ENCODE results near the gene ZNF862. TPM values are rescaled to one million over a fixed set of nuclear protein-coding genes. Genes with fewer than 3 reads are reported as not detected.

ZNF862 gene
- total RNA-seq, 1 experiment from 2014 or later, result 3.6 TPM

DNA sequence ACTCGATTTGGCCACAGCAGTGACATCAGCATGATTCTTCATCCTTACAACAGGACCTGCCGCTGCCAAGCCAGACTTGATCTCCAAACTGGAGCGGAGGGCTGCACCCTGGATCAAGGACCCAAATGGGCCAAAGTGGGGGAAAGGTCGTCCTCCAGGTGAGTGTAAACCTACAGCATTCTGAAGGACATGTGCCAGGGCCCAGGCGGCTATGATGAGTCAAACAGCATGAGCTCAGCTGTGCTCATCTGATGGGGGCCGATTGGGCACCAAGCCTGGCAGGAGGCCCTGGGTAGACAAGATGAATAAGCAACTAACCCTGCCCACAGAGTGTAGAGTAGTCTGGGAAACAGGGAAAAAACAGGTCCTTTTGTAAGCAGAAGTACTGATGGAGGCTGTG, 21.2 kb downstream of the ZNF862 start (continued):
- TF ChIP-seq ATF1 (CRISPR knock-in tag; IDR thresholded peaks at IDR 0.05) (no peak), ETV6 (CRISPR knock-in tag; IDR thresholded peaks at IDR 0.05) (no peak), CREB1 (CRISPR knock-in tag; IDR thresholded peaks at IDR 0.05) (no peak), ZNF671 (CRISPR knock-in tag; IDR thresholded peaks at IDR 0.05) (no peak), MYBL2 (CRISPR knock-in tag; IDR thresholded peaks at IDR 0.05) (no peak), GRHL2 (CRISPR knock-in tag; IDR thresholded peaks at IDR 0.05; ENCODE audit: insufficient replicate concordance, severe bottlenecking) (no peak), GABPB1 (CRISPR knock-in tag; IDR thresholded peaks at IDR 0.05) (no peak)
- TF ChIP-seq, protein P1, sequence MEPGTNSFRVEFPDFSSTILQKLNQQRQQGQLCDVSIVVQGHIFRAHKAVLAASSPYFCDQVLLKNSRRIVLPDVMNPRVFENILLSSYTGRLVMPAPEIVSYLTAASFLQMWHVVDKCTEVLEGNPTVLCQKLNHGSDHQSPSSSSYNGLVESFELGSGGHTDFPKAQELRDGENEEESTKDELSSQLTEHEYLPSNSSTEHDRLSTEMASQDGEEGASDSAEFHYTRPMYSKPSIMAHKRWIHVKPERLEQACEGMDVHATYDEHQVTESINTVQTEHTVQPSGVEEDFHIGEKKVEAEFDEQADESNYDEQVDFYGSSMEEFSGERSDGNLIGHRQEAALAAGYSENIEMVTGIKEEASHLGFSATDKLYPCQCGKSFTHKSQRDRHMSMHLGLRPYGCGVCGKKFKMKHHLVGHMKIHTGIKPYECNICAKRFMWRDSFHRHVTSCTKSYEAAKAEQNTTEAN (CRISPR knock-in tag; IDR thresholded peaks at IDR 0.05), result no peak

DNA sequence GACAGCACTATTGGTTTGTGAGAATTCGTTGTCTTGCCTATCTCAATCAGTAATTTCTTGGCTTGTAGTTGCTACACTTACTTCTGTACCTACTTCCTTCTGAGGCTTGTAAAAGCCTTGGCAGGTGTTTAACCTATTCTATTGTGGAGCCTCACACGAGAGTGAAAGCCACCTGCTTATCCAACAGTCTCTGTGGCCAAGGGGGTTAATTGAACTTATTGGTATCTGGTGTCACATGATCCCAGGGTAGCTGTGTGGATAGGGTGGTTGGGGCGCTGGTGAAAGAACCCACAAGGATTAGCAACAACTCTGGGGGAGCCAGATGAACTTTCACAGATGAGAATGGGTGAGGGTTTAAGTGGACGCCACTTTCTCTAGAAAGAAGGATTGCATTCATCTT, 21.7 kb downstream of the ZNF862 start:
- ChIA-PET POLR2A (no interaction called here), CTCF (interaction anchor here (2.4 to 4.0 kb wide), 3 partner anchors 21 to 53 kb away, joined by 16 to 52 read pairs (median 28); partner anchors contain the start of gene ZNF862)
- H3K4me1 Mint-ChIP-seq, result peaks cover 19% of the 10 kb centered on the region
- H3K27ac Mint-ChIP-seq, result no peak overlapping the region
- H3K4me3 Mint-ChIP-seq, result no peak overlapping the region
- ATAC-seq (no peak), DNase-seq (ENCODE audit: low spot score) (no peak)
- H3K36me3 Mint-ChIP-seq, result no peaks in the 10 kb centered on the region
- H3K9me3 Mint-ChIP-seq, result no peaks in the 10 kb centered on the region
- no peaks in the 10 kb centered on the region for H3K27me3 Mint-ChIP-seq (ENCODE audit: low read depth)
- no peak for TF ChIP-seq NR1H2 (CRISPR knock-in tag; IDR thresholded peaks at IDR 0.05)
- TF ChIP-seq ZNF138 (CRISPR knock-in tag; conservative IDR thresholded peaks at IDR 0.05), result no peak
- TF ChIP-seq, protein P2, sequence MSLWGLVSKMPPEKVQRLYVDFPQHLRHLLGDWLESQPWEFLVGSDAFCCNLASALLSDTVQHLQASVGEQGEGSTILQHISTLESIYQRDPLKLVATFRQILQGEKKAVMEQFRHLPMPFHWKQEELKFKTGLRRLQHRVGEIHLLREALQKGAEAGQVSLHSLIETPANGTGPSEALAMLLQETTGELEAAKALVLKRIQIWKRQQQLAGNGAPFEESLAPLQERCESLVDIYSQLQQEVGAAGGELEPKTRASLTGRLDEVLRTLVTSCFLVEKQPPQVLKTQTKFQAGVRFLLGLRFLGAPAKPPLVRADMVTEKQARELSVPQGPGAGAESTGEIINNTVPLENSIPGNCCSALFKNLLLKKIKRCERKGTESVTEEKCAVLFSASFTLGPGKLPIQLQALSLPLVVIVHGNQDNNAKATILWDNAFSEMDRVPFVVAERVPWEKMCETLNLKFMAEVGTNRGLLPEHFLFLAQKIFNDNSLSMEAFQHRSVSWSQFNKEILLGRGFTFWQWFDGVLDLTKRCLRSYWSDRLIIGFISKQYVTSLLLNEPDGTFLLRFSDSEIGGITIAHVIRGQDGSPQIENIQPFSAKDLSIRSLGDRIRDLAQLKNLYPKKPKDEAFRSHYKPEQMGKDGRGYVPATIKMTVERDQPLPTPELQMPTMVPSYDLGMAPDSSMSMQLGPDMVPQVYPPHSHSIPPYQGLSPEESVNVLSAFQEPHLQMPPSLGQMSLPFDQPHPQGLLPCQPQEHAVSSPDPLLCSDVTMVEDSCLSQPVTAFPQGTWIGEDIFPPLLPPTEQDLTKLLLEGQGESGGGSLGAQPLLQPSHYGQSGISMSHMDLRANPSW (CRISPR knock-in tag; conservative IDR thresholded peaks at IDR 0.05; ENCODE audit: low read depth), result no peak
- no peak for TF ChIP-seq MYBL2 (CRISPR knock-in tag; IDR thresholded peaks at IDR 0.05)
- TF ChIP-seq ETV6 (CRISPR knock-in tag; IDR thresholded peaks at IDR 0.05), result no peak
- TF ChIP-seq FOXK1 (CRISPR knock-in tag; IDR thresholded peaks at IDR 0.05), result no peak
- no peak for TF ChIP-seq KAT7 (CRISPR knock-in tag; IDR thresholded peaks at IDR 0.05; ENCODE audit: borderline replicate concordance)
- TF ChIP-seq RELA (CRISPR knock-in tag; IDR thresholded peaks at IDR 0.05; ENCODE audit: borderline replicate concordance), result no peak
- TF ChIP-seq, protein P3, sequence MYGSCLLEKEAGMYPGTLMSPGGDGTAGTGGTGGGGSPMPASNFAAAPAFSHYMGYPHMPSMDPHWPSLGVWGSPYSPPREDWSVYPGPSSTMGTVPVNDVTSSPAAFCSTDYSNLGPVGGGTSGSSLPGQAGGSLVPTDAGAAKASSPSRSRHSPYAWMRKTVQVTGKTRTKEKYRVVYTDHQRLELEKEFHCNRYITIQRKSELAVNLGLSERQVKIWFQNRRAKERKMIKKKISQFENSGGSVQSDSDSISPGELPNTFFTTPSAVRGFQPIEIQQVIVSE (CRISPR knock-in tag; IDR thresholded peaks at IDR 0.05; ENCODE audit: borderline replicate concordance), result no peak
- TF ChIP-seq, protein P4, sequence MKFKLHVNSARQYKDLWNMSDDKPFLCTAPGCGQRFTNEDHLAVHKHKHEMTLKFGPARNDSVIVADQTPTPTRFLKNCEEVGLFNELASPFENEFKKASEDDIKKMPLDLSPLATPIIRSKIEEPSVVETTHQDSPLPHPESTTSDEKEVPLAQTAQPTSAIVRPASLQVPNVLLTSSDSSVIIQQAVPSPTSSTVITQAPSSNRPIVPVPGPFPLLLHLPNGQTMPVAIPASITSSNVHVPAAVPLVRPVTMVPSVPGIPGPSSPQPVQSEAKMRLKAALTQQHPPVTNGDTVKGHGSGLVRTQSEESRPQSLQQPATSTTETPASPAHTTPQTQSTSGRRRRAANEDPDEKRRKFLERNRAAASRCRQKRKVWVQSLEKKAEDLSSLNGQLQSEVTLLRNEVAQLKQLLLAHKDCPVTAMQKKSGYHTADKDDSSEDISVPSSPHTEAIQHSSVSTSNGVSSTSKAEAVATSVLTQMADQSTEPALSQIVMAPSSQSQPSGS (CRISPR knock-in tag; IDR thresholded peaks at IDR 0.05; ENCODE audit: borderline replicate concordance, low read depth), result no peak
- TF ChIP-seq, protein P5, sequence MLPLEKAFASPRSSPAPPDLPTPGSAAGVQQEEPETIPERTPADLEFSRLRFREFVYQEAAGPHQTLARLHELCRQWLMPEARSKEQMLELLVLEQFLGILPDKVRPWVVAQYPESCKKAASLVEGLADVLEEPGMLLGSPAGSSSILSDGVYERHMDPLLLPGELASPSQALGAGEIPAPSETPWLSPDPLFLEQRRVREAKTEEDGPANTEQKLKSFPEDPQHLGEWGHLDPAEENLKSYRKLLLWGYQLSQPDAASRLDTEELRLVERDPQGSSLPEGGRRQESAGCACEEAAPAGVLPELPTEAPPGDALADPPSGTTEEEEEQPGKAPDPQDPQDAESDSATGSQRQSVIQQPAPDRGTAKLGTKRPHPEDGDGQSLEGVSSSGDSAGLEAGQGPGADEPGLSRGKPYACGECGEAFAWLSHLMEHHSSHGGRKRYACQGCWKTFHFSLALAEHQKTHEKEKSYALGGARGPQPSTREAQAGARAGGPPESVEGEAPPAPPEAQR (CRISPR knock-in tag; IDR thresholded peaks at IDR 0.05), result no peak
- TF ChIP-seq, protein P6, sequence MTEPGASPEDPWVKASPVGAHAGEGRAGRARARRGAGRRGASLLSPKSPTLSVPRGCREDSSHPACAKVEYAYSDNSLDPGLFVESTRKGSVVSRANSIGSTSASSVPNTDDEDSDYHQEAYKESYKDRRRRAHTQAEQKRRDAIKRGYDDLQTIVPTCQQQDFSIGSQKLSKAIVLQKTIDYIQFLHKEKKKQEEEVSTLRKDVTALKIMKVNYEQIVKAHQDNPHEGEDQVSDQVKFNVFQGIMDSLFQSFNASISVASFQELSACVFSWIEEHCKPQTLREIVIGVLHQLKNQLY (CRISPR knock-in tag; IDR thresholded peaks at IDR 0.05), result no peak
- no peak for TF ChIP-seq TP53 (CRISPR knock-in tag; IDR thresholded peaks at IDR 0.05)
- TF ChIP-seq, protein P7, sequence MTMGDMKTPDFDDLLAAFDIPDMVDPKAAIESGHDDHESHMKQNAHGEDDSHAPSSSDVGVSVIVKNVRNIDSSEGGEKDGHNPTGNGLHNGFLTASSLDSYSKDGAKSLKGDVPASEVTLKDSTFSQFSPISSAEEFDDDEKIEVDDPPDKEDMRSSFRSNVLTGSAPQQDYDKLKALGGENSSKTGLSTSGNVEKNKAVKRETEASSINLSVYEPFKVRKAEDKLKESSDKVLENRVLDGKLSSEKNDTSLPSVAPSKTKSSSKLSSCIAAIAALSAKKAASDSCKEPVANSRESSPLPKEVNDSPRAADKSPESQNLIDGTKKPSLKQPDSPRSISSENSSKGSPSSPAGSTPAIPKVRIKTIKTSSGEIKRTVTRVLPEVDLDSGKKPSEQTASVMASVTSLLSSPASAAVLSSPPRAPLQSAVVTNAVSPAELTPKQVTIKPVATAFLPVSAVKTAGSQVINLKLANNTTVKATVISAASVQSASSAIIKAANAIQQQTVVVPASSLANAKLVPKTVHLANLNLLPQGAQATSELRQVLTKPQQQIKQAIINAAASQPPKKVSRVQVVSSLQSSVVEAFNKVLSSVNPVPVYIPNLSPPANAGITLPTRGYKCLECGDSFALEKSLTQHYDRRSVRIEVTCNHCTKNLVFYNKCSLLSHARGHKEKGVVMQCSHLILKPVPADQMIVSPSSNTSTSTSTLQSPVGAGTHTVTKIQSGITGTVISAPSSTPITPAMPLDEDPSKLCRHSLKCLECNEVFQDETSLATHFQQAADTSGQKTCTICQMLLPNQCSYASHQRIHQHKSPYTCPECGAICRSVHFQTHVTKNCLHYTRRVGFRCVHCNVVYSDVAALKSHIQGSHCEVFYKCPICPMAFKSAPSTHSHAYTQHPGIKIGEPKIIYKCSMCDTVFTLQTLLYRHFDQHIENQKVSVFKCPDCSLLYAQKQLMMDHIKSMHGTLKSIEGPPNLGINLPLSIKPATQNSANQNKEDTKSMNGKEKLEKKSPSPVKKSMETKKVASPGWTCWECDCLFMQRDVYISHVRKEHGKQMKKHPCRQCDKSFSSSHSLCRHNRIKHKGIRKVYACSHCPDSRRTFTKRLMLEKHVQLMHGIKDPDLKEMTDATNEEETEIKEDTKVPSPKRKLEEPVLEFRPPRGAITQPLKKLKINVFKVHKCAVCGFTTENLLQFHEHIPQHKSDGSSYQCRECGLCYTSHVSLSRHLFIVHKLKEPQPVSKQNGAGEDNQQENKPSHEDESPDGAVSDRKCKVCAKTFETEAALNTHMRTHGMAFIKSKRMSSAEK (CRISPR knock-in tag; IDR thresholded peaks at IDR 0.05; ENCODE audit: borderline replicate concordance), result no peak
- TF ChIP-seq ZNF671 (CRISPR knock-in tag; IDR thresholded peaks at IDR 0.05), result no peak
- TF ChIP-seq NR2C2 (CRISPR knock-in tag; IDR thresholded peaks at IDR 0.05), result no peak
- TF ChIP-seq, protein P8, sequence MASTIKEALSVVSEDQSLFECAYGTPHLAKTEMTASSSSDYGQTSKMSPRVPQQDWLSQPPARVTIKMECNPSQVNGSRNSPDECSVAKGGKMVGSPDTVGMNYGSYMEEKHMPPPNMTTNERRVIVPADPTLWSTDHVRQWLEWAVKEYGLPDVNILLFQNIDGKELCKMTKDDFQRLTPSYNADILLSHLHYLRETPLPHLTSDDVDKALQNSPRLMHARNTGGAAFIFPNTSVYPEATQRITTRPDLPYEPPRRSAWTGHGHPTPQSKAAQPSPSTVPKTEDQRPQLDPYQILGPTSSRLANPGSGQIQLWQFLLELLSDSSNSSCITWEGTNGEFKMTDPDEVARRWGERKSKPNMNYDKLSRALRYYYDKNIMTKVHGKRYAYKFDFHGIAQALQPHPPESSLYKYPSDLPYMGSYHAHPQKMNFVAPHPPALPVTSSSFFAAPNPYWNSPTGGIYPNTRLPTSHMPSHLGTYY (CRISPR knock-in tag; IDR thresholded peaks at IDR 0.05), result no peak
